Measurements from ENCODE around the gene TCEA3.

Gene TCEA3

DNA sequence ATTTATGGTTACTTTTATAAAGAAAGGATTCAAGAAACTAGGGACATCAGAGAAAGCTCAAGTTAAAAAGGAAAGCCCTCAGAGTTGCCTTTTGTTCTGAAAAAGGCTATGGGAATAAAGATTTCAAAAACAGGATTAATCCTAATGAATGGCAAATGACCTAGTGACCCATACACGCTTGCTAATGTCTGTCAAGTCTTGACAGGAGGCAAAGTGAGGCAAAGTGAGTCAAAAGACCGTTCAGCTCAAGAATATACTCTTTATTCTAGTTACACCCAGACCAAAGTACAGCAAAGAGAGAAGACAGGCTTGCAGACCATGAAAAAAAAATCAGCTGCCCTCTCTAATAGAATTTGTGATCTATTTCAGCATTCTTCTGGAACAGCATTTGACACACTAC lies 58.4 kb downstream of the TCEA3 start:
- no peaks in the 10 kb centered on the region for H3K27me3 ChIP-seq (ENCODE audit: control insufficient read depth in 1 of 2, insufficient read depth in 1 of 2, low read length in 2 of 2)
- DNase-seq, result no peak
- H2BK15ac ChIP-seq (ENCODE audit: low read depth, poor library complexity, severe bottlenecking), result no peak overlapping the region
- H2BK120ac ChIP-seq (ENCODE audit: low read depth, low read length), result no peak overlapping the region
- 86% methylated on average over 2 of the region's 2 CpGs for WGBS
- H2BK12ac ChIP-seq (ENCODE audit: low read length in 2 of 2), result no peak overlapping the region
- H3K14ac ChIP-seq (ENCODE audit: low read length in 2 of 2), result no peak overlapping the region
- no peak overlapping the region for H3K18ac ChIP-seq (ENCODE audit: low read depth in 1 of 2, low read length in 2 of 2)
- peaks cover 31 to 63% of the 10 kb centered on the region in 2 experiments for H3K36me3 ChIP-seq (ENCODE audit: control insufficient read depth in 1 of 2, insufficient read depth in 2 of 2, low read depth in 1 of 2, low read length in 2 of 2)
- H2AFZ ChIP-seq (ENCODE audit: low read depth, low read length), result no peak overlapping the region
- no peak overlapping the region for H3K23ac ChIP-seq (ENCODE audit: low read length in 2 of 2)
- H2BK5ac ChIP-seq (ENCODE audit: low read depth, low read length, poor library complexity, severe bottlenecking), result no peak overlapping the region
- peaks cover 11% of the 10 kb centered on the region for H3K4me1 ChIP-seq (ENCODE audit: control insufficient read depth, insufficient read depth, low read depth, low read length)
- H3K9ac ChIP-seq (ENCODE audit: low read length), result no peak overlapping the region
- no peak overlapping the region for H2AK5ac ChIP-seq (ENCODE audit: low read length, severe bottlenecking)
- no peak overlapping the region for H3K4ac ChIP-seq (ENCODE audit: low read depth in 1 of 2, low read length in 2 of 2)
- no peak overlapping the region for H4K91ac ChIP-seq (ENCODE audit: low read length)
- no peak overlapping the region for H3K27ac ChIP-seq (ENCODE audit: low read length, poor library complexity, severe bottlenecking)
- H3K79me1 ChIP-seq (replicated peaks; ENCODE audit: low read length, poor library complexity, severe bottlenecking), result peaks cover 13% of the 10 kb centered on the region
- H3K4me3 ChIP-seq (ENCODE audit: insufficient read depth in 1 of 2, low read depth in 1 of 2, low read length in 2 of 2), result peak overlapping the region in 1 of 2 experiments; percentile 86
- H3K4me2 ChIP-seq (ENCODE audit: low read length, poor library complexity, severe bottlenecking), result no peak overlapping the region
- no peak overlapping the region for H4K8ac ChIP-seq (ENCODE audit: low read length)
- H3K9me3 ChIP-seq (ENCODE audit: control insufficient read depth, low read length), result peaks cover 46% of the 10 kb centered on the region

DNA sequence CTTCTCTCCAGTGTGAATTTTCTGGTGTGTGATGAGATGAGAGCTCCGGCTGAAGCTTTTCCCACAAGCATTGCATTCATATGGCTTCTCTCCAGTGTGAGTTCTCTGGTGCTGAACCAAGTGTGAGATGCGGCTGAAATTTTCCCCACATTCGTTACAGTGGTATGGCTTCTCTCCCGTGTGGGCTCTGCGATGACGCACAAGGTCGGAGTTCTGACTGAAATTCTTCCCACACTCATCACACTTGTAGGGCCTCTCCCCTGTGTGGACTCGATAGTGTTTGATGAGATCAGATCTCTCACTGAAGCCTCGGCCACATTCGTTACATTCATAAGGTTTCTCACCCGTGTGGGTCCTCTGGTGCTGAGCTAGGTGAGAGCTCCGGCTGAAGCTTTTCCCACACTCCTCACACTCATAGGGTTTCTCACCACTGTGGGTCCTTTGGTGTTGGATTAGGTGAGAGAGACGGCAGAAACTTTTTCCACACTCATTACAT lies 62.3 kb downstream of the TCEA3 start:
- no peak overlapping the region for H4K8ac ChIP-seq (ENCODE audit: low read length)
- no peak overlapping the region for H3K4me2 ChIP-seq (ENCODE audit: low read length, poor library complexity, severe bottlenecking)
- no peak overlapping the region for H3K9ac ChIP-seq (ENCODE audit: low read length)
- H3K4me3 ChIP-seq (ENCODE audit: insufficient read depth in 1 of 2, low read depth in 1 of 2, low read length in 2 of 2), result peak overlapping the region in 1 of 2 experiments; percentile 62
- no peaks in the 10 kb centered on the region for H3K4me1 ChIP-seq (ENCODE audit: control insufficient read depth, insufficient read depth, low read depth, low read length)
- H3K4ac ChIP-seq (ENCODE audit: low read depth in 1 of 2, low read length in 2 of 2), result no peak overlapping the region
- H2BK5ac ChIP-seq (ENCODE audit: low read depth, low read length, poor library complexity, severe bottlenecking), result no peak overlapping the region
- no peak overlapping the region for H3K23ac ChIP-seq (ENCODE audit: low read length in 2 of 2)
- H2AK5ac ChIP-seq (ENCODE audit: low read length, severe bottlenecking), result no peak overlapping the region
- no peak overlapping the region for H2BK12ac ChIP-seq (ENCODE audit: low read length in 2 of 2)
- no peak for DNase-seq
- no peak overlapping the region for H2AFZ ChIP-seq (ENCODE audit: low read depth, low read length)
- no peak overlapping the region for H2BK15ac ChIP-seq (ENCODE audit: low read depth, poor library complexity, severe bottlenecking)
- H2BK120ac ChIP-seq (ENCODE audit: low read depth, low read length), result no peak overlapping the region
- no peak overlapping the region for H3K18ac ChIP-seq (ENCODE audit: low read depth in 1 of 2, low read length in 2 of 2)
- H3K14ac ChIP-seq (ENCODE audit: low read length in 2 of 2), result no peak overlapping the region
- 98% methylated on average over 10 of the region's 13 CpGs for WGBS
- H3K79me1 ChIP-seq (replicated peaks; ENCODE audit: low read length, poor library complexity, severe bottlenecking), result peaks cover 16% of the 10 kb centered on the region
- no peak overlapping the region for H4K91ac ChIP-seq (ENCODE audit: low read length)
- no peaks in the 10 kb centered on the region for H3K27me3 ChIP-seq (ENCODE audit: control insufficient read depth in 1 of 2, insufficient read depth in 1 of 2, low read length in 2 of 2)
- H3K9me3 ChIP-seq (ENCODE audit: control insufficient read depth, low read length), result peaks cover 76% of the 10 kb centered on the region
- no peak overlapping the region for H3K27ac ChIP-seq (ENCODE audit: low read length, poor library complexity, severe bottlenecking)
- peaks cover 43 to 95% of the 10 kb centered on the region in 2 experiments for H3K36me3 ChIP-seq (ENCODE audit: control insufficient read depth in 1 of 2, insufficient read depth in 2 of 2, low read depth in 1 of 2, low read length in 2 of 2)

DNA sequence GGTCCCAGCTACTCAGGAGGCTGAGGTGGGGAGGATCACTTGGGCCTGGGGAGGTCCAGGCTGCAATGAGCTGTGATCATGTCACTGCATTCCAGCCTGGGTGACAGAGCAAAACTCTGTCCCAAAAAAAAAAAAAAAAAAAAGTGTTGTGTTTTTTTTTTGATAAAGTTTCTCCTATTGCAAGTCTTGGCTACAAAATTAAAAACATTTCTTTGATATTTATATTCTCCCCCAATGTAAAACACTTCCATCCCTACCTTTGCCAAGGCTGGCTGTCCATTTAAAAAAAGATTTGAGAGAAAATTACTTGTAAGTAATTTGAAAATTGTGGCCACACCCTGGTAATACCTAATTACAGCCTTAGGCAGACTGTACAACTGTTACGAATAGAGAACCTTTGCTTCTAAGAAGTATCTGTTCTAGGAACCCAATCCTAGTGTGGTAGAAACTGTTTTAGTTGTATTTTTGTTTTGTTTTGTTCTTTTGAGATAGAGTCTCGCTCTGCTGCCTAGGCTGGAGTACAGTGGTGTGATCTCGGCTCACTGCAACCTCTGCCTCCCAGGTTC lies 66.2 kb downstream of the TCEA3 start:
- Histone ChIP-seq H2BK5ac (ENCODE audit: low read depth, low read length, poor library complexity, severe bottlenecking) (no peak overlapping the region), H4K91ac (ENCODE audit: low read length) (no peak overlapping the region), H3K14ac (ENCODE audit: low read length in 2 of 2) (no peak overlapping the region), H4K8ac (ENCODE audit: low read length) (no peak overlapping the region), H3K23ac (ENCODE audit: low read length in 2 of 2) (no peak overlapping the region), H3K79me1 (replicated peaks; ENCODE audit: low read length, poor library complexity, severe bottlenecking) (peaks cover 11% of the 10 kb centered on the region), H3K27me3 (ENCODE audit: control insufficient read depth in 1 of 2, insufficient read depth in 1 of 2, low read length in 2 of 2) (no peaks in the 10 kb centered on the region), H3K18ac (ENCODE audit: low read depth in 1 of 2, low read length in 2 of 2) (no peak overlapping the region), H3K27ac (ENCODE audit: low read length, poor library complexity, severe bottlenecking) (no peak overlapping the region), H2AFZ (ENCODE audit: low read depth, low read length) (no peak overlapping the region), H3K4me2 (ENCODE audit: low read length, poor library complexity, severe bottlenecking) (no peak overlapping the region), H3K4ac (ENCODE audit: low read depth in 1 of 2, low read length in 2 of 2) (no peak overlapping the region), H2BK12ac (ENCODE audit: low read length in 2 of 2) (no peak overlapping the region), H3K9me3 (ENCODE audit: control insufficient read depth, low read length) (peaks cover 53% of the 10 kb centered on the region), H2AK5ac (ENCODE audit: low read length, severe bottlenecking) (no peak overlapping the region), H2BK120ac (ENCODE audit: low read depth, low read length) (no peak overlapping the region), H3K9ac (ENCODE audit: low read length) (no peak overlapping the region), H3K4me1 (ENCODE audit: control insufficient read depth, insufficient read depth, low read depth, low read length) (no peaks in the 10 kb centered on the region), H2BK15ac (ENCODE audit: low read depth, poor library complexity, severe bottlenecking) (no peak overlapping the region), H3K4me3 (ENCODE audit: insufficient read depth in 1 of 2, low read depth in 1 of 2, low read length in 2 of 2) (no peak overlapping the region), H3K36me3 (ENCODE audit: control insufficient read depth in 1 of 2, insufficient read depth in 2 of 2, low read depth in 1 of 2, low read length in 2 of 2) (peaks cover 24 to 67% of the 10 kb centered on the region in 2 experiments)
- WGBS, result 100% methylated on average over 3 of the region's 3 CpGs
- DNase-seq, result no peak

DNA sequence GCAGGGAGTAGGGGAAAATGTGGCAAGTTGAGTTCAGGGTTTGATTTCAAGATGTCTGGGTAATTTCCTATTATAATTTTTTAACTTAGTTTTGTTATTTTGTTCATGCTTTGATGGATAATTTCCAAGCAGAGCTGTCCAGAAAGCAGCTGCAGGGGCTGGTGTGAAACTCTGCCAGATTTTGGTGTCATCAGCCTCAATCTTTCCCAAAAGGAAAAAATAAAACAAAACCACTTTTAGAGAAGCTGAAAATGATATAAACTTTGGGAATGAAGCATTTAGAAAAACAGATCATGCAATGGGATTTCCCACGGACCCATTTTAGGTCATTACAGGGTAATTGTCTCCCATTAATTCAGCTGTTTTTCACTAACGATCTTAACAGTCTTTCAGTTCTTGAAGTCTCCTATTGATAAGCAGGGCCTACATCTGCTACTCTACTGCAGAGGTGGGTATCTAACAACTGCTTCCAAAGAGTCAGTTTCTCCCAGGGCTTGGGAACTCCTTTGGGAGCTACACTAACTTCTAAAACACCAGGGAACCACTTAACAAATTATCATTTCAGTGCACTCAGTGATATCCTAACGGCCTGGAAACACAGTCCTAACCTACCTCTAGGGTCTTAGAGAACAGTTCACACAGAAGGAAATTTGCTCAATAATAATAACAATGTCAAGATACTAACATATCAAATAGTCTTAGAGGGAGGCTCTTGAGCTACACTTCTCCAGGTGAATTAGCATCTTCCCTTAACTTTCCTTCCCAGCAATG lies 67.2 kb downstream of the TCEA3 start:
- H2BK5ac ChIP-seq (ENCODE audit: low read depth, low read length, poor library complexity, severe bottlenecking), result no peak overlapping the region
- no peak overlapping the region for H3K18ac ChIP-seq (ENCODE audit: low read depth in 1 of 2, low read length in 2 of 2)
- H3K79me1 ChIP-seq (replicated peaks; ENCODE audit: low read length, poor library complexity, severe bottlenecking), result peaks cover 9% of the 10 kb centered on the region
- no peak overlapping the region for H3K4ac ChIP-seq (ENCODE audit: low read depth in 1 of 2, low read length in 2 of 2)
- no peak overlapping the region for H3K4me2 ChIP-seq (ENCODE audit: low read length, poor library complexity, severe bottlenecking)
- no peak overlapping the region for H2BK120ac ChIP-seq (ENCODE audit: low read depth, low read length)
- no peak overlapping the region for H2BK12ac ChIP-seq (ENCODE audit: low read length in 2 of 2)
- no peak overlapping the region for H4K8ac ChIP-seq (ENCODE audit: low read length)
- no peaks in the 10 kb centered on the region for H3K27me3 ChIP-seq (ENCODE audit: control insufficient read depth in 1 of 2, insufficient read depth in 1 of 2, low read length in 2 of 2)
- no peaks in the 10 kb centered on the region for H3K4me1 ChIP-seq (ENCODE audit: control insufficient read depth, insufficient read depth, low read depth, low read length)
- H3K23ac ChIP-seq (ENCODE audit: low read length in 2 of 2), result no peak overlapping the region
- no peak for DNase-seq
- no peak overlapping the region for H2BK15ac ChIP-seq (ENCODE audit: low read depth, poor library complexity, severe bottlenecking)
- H3K9ac ChIP-seq (ENCODE audit: low read length), result no peak overlapping the region
- no peak overlapping the region for H2AK5ac ChIP-seq (ENCODE audit: low read length, severe bottlenecking)
- H3K14ac ChIP-seq (ENCODE audit: low read length in 2 of 2), result no peak overlapping the region
- H3K4me3 ChIP-seq (ENCODE audit: insufficient read depth in 1 of 2, low read depth in 1 of 2, low read length in 2 of 2), result no peak overlapping the region
- H3K36me3 ChIP-seq (ENCODE audit: control insufficient read depth in 1 of 2, insufficient read depth in 2 of 2, low read depth in 1 of 2, low read length in 2 of 2), result peaks cover 18 to 56% of the 10 kb centered on the region in 2 experiments
- H2AFZ ChIP-seq (ENCODE audit: low read depth, low read length), result no peak overlapping the region
- H3K9me3 ChIP-seq (ENCODE audit: control insufficient read depth, low read length), result peaks cover 42% of the 10 kb centered on the region
- no peak overlapping the region for H4K91ac ChIP-seq (ENCODE audit: low read length)
- 9% methylated on average over 3 of the region's 3 CpGs for WGBS
- H3K27ac ChIP-seq (ENCODE audit: low read length, poor library complexity, severe bottlenecking), result no peak overlapping the region

Measured in mesenchymal stem cell (in vitro differentiated cells and primary cell).